NCI-H1048 (cell line): ENCODE results near the gene GTPBP3.

Experiments
- DNase-seq: peaks from one replicate; lab custom pipeline; 2025; lab: John Stamatoyannopoulos, UW

The GTPBP3 gene

GRCh38 chr19:17309965-17310461 lies 27.3 kb upstream of the GTPBP3 start:
- DNase-seq, result no peak

- DNase-seq, result no peak
Observed at GRCh38 chr19:17311455-17312188, 25.7 kb upstream of the GTPBP3 start.

DNA sequence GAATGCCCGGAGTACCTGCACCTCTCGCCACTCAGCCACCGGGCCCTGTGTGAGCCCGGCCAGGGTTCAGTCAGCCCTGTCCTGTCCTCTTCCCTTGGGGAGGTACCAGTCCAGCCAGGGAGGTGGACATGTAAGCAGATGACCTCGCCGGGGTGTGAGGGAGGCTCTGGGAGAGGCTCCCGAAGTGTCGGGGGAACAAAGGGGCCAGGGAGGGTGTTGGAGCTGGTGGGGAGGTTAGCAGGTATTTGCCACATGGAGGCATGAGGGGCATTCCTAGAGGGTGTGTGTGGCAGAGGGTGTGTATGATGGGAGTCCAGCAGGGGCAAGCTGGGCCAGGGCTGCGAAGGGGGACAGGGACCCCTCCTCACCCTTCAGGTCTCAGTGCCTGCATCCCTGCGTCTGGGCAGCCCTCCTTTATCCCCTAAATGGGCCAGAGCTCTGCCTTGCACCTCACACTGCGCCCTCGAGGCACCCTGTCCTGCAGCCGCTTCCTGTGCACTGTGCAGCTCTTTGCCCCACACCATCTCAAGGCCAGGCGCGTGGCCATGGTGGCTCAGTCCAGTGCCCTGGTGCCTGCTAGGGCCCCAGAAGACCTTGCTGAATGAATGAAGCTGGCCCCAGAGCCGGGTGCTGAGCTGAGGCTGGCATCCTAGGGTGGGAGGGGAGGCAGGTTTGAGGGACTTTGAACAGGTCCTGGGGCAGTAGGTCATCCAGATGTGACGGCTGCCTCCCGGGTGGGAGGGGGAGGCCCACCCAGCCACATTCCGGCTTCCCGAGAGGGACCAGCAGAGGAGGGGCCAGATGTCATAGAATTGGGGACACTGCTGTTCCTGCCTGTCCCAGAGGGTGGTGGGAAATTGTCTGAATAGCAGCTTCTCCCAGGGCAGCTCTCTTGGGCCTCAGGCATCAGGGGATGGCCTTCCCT lies 24.9 kb upstream of the GTPBP3 start:
- no peak for DNase-seq

- DNase-seq, result no peak
Observed at GRCh38 chr19:17314007-17314593, 23.3 kb upstream of the GTPBP3 start.

GRCh38 chr19:17318966-17319365 lies 18.4 kb upstream of the GTPBP3 start:
- no peak for DNase-seq

DNA sequence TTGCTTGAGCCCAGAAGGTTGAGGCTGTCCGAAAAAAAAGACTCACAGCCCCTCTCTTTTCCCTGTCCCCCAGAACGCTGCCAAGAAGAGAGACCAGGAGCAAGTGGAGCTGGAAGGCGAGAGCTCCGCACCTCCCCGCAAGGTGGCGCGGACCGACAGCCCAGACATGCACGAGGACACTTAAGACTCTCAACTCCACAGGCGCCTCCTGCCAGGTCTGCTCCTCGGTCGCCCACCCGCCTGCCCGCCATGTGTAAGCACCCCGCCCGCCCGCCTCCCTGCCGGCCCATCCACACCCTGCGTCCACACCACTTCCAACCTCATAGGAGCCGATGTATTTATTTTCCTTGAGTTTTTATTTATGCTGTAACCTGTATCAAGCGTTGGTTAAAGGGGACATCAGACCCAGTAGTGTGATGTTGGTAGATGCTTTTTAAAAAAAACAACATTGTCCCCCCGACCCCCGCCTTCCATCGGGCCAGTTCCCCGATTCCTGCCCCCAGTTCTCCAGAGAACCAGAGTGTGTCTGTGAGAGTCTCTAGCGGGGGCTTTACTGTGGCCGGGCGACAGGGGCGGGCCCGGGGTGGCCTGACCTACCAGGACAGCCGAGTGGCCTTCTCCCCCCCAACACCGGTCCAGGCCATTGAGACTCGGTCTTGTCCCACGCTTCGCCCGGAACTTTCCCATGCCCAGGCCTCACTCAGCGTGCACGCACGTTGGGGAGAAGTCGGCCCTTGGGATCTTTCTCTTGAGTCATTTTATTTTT lies 17.7 kb upstream of the GTPBP3 start:
- no peak for DNase-seq

GRCh38 chr19:17320435-17320834 lies 16.9 kb upstream of the GTPBP3 start:
- no peak for DNase-seq

- DNase-seq, result no peak
Observed at GRCh38 chr19:17321655-17322489, 15.5 kb upstream of the GTPBP3 start.

- DNase-seq, result no peak
Observed at GRCh38 chr19:17322854-17323253, 14.5 kb upstream of the GTPBP3 start.

- no peak for DNase-seq
Observed at GRCh38 chr19:17323300-17323963, 13.9 kb upstream of the GTPBP3 start.

DNA sequence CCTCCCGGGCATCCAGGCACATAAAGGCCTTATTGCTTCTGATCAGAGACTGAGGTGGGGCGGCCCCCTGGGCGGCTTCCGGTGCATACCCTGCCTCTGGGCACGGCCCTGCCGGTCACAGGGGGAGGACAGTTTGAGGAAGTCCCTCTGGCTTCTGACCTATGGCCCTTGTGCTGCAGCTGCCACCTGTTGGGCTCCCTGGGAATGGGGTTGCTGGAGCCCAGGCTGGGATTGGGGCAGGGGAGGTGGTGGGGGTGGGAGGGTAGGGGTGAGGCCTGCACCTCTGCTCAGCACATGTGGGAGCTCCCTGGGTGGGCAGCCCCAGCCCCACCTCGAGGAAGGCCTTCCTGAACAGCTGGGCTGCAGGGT lies 13.4 kb upstream of the GTPBP3 start:
- no peak for DNase-seq

GRCh38 chr19:17324357-17325114 lies 12.8 kb upstream of the GTPBP3 start:
- no peak for DNase-seq

GRCh38 chr19:17325133-17325532 lies 12.2 kb upstream of the GTPBP3 start:
- no peak for DNase-seq

- DNase-seq, result no peak
Observed at GRCh38 chr19:17325881-17326594, 11.3 kb upstream of the GTPBP3 start.

GRCh38 chr19:17326595-17326966 lies 10.8 kb upstream of the GTPBP3 start:
- DNase-seq, result no peak

DNA sequence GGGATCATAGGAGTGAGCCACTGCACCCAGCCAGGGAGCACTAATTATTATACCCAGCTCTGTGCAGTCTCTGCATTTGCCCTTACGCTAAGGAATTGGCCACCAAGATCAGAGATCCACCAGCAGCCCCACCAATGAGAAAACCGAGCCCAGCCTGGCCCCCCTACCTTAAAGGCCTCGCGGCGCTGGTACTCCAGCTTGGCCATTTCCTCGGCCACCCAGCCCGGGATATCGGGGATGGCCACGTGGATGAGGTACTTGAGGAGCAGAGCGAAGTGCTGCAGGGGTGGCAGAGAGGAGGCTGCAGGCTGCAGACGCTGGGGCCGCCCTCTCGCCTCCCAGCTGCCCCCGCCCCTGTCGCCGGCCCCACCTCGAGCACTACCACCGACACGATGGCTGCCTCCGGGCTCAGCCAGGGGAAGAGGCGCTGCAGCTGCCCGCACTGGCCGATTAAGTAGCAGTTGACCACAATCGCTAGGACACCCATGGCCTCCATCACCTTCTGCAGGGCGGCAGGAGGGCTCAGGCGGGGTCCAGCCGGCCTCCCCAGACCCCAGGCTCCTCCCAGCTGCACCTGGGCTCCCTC lies 10.2 kb upstream of the GTPBP3 start:
- DNase-seq, result no peak

GRCh38 chr19:17327654-17328516 lies 9.5 kb upstream of the GTPBP3 start:
- no peak for DNase-seq
